Epithelial cell of umbilical artery (primary cell): ENCODE data around the gene CPB1. TPM values are rescaled to one million over a fixed set of nuclear protein-coding genes. Genes with fewer than 3 reads are reported as not detected.

ENCODE experiments used
- total RNA-seq: library from RNA; depleted of rRNA; stranded (reverse); fragments of >200 nt; gene quantifications from 2 replicates; pipeline ENCODE4 v1.2.3, GENCODE V29; 2014

Gene CPB1
- total RNA-seq = not detected in 2 replicates

DNA sequence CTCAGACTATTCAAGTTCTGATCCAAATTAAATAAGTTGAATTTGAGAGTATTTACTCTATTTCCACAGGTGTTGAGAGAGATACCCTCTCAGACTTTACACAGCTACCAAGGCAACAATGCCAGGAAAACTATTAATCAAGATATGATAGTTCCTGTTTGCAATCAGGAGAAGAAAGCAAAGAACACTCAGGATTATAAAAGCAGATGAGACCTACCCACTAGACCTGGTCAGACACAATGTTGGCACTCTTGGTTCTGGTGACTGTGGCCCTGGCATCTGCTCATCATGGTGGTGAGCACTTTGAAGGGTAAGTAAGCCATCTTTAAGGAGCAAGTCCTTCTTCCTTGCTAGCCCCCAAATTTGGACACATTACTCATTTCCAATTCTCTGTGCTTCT is at the start of gene CPB1:
CPB1 (plus strand) TSS at position 227 of the 400 bp plus-strand sequence; CDS start at position 240, 13 bp downstream.

DNA sequence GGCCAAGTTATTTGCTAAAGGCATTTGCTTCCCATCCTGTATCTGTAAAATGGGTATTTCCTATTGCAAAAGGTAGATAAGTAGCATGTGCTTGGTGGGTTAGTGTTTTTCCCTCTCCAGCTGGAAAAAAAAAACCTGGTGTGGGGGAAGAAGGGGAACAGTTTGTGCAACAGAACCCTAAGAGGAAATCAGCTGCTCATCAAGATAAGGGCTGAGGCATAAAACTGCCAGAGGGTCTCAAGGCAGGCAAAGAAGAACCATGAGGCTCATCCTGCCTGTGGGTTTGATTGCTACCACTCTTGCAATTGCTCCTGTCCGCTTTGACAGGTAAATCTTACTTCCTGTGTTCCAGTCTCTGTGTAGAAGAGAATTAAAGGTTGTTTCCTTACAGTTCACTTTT is 37.4 kb downstream of the CPB1 start, which contains the start of gene CPA3:
CPA3 (plus strand) TSS at position 248 of the 400 bp plus-strand sequence; CDS start at position 260, 12 bp downstream.

Other genes with a start within 250 kb of the CPB1 start
- under 0.01 TPM in 1 of 2 replicates, not detected in the other for gene AGTR1, start 129.9 kb upstream of the CPB1 start, total RNA-seq
- gene CPA3, start 37.5 kb downstream of the CPB1 start, total RNA-seq = 13.0 and 25.8 TPM in 2 replicates
- 45.6 and 47.7 TPM in 2 replicates for gene GYG1, start 163.7 kb downstream of the CPB1 start, total RNA-seq